GM21825 (cell line): ENCODE measurements around the gene GGTLC1.
"Not testable (repeated sequence)": the region's sequence is repeated elsewhere in the genome, so short reads cannot be mapped to it uniquely, and the experiment has no call there.

Source experiments
- ATAC-seq: cut with Tn5 transposase; IDR thresholded peaks from one replicate; pipeline ENCODE4 v1.9.1; 2021; ENCODE audit warnings: mild to moderate bottlenecking, moderate library complexity; ENCODE audit not compliant: unreplicated experiment

Gene GGTLC1

GRCh38 chr20:23995291-23995690 is 6.7 kb upstream of the GGTLC1 start:
- not testable (repeated sequence) for ATAC-seq

GRCh38 chr20:23994001-23994633 is 5.5 kb upstream of the GGTLC1 start:
- not testable (repeated sequence) for ATAC-seq

GRCh38 chr20:23993440-23993839 is 4.9 kb upstream of the GGTLC1 start:
- ATAC-seq: not testable (repeated sequence)

- ATAC-seq: not testable (repeated sequence)
These were observed 1.7 kb upstream of the GGTLC1 start for GRCh38 chr20:23990296-23990695.

- ATAC-seq: not testable (repeated sequence)
These were observed 387 bp upstream of the GGTLC1 start for GRCh38 chr20:23988966-23989365.

- not testable (repeated sequence) for ATAC-seq
These were observed 1.9 kb downstream of the GGTLC1 start for GRCh38 chr20:23986716-23987115.

- not testable (repeated sequence) for ATAC-seq
These were observed 2.3 kb downstream of the GGTLC1 start for GRCh38 chr20:23986310-23986709.

- not testable (repeated sequence) for ATAC-seq
These were observed 2.8 kb downstream of the GGTLC1 start for GRCh38 chr20:23985790-23986225.

- not testable (repeated sequence) for ATAC-seq
These were observed 3.4 kb downstream of the GGTLC1 start for GRCh38 chr20:23985066-23985789.

GRCh38 chr20:23984476-23985023 is 4.0 kb downstream of the GGTLC1 start:
- not testable (repeated sequence) for ATAC-seq

- ATAC-seq: not testable (repeated sequence)
These were observed 6.2 kb downstream of the GGTLC1 start for GRCh38 chr20:23982112-23983018.

GRCh38 chr20:23981526-23981925 is 7.1 kb downstream of the GGTLC1 start:
- ATAC-seq: not testable (repeated sequence)

- not testable (repeated sequence) for ATAC-seq
These were observed 7.6 kb downstream of the GGTLC1 start for GRCh38 chr20:23981014-23981413.

GRCh38 chr20:23979899-23980811 is 8.4 kb downstream of the GGTLC1 start:
- ATAC-seq: not testable (repeated sequence)

- not testable (repeated sequence) for ATAC-seq
These were observed 9.2 kb downstream of the GGTLC1 start for GRCh38 chr20:23979380-23979779.

GRCh38 chr20:23978457-23978856 is 10.1 kb downstream of the GGTLC1 start:
- not testable (repeated sequence) for ATAC-seq

- ATAC-seq: no peak
These were observed 13.6 kb downstream of the GGTLC1 start for GRCh38 chr20:23974966-23975365.

GRCh38 chr20:23971310-23971709 is 17.3 kb downstream of the GGTLC1 start:
- no peak for ATAC-seq

GRCh38 chr20:23970049-23970448 is 18.5 kb downstream of the GGTLC1 start:
- no peak for ATAC-seq

- ATAC-seq: no peak
These were observed 21.0 kb downstream of the GGTLC1 start for GRCh38 chr20:23967616-23967979.
